Upper lobe of left lung (tissue), 6 donors: ENCODE data around the gene SNHG17. TPM values are rescaled to one million over a fixed set of nuclear protein-coding genes. Genes with fewer than 3 reads are reported as not detected.

Source experiments
- ATAC-seq, 2 donors: fragments of 200-7000 bp; cut with Tn5 transposase; one replicate each; pipeline ENCODE4 v1.9.1; 2022; ENCODE audit warnings: mild to moderate bottlenecking in 2 of 2, moderate library complexity in 2 of 2; ENCODE audit not compliant: low FRiP score in 2 of 2
- DNase-seq, 2 donors: peaks; one replicate each; pipeline ENCODE4 v3.0.0-alpha.2; 2019 to 2020
- H3K27ac ChIP-seq, 4 donors: fragments of 200-600 bp; sonication (generic); one replicate each; pipeline ENCODE4 v1.5.1; 2016 to 2019
- H3K27me3 ChIP-seq, 4 donors: fragments of 200-600 bp; sonication (generic); one replicate each; pipeline ENCODE4 v1.5.1; 2017 to 2019
- H3K36me3 ChIP-seq, 4 donors: fragments of 200-600 bp; sonication (generic); one replicate each; pipeline ENCODE4 v1.5.1; 2016 to 2019
- H3K4me1 ChIP-seq, 4 donors: fragments of 200-600 bp; sonication (generic); one replicate each; pipeline ENCODE4 v1.5.1; 2018 to 2019
- H3K4me3 ChIP-seq, 4 donors: fragments of 200-600 bp; sonication (generic); one replicate each; pipeline ENCODE4 v1.5.1; 2017 to 2019; ENCODE audit warnings: mild to moderate bottlenecking in 2 of 4, moderate library complexity in 1 of 4
- H3K9me3 ChIP-seq, 4 donors: fragments of 200-600 bp; sonication (generic); one replicate each; pipeline ENCODE4 v1.5.1; 2018 to 2019
- CTCF ChIP-seq, 6 experiments: fragments of 450-650 bp in 4 of 6; fragments of 200-600 bp in 2 of 6; sonication (generic) in 2 of 6; IDR thresholded peaks; one replicate each; pipeline ENCODE4 v1.5.1; 2016 to 2019; ENCODE audit warnings: antibody characterized with exemption in 6 of 6
- EP300 ChIP-seq, 4 donors: sonication (generic); formaldehyde crosslinking; IDR thresholded peaks; one replicate each; pipeline ENCODE4 v1.5.1; 2017; ENCODE audit warnings: antibody characterized with exemption in 4 of 4, control low read depth in 2 of 4
- POLR2A ChIP-seq, 4 donors: fragments of 450-650 bp; IDR thresholded peaks; one replicate each; pipeline ENCODE4 v1.5.1; 2016 to 2017; ENCODE audit warnings: antibody characterized with exemption in 4 of 4, mild to moderate bottlenecking in 2 of 4
- POLR2AphosphoS5 ChIP-seq, 2 donors: sonication (generic); formaldehyde crosslinking; IDR thresholded peaks; one replicate each; pipeline ENCODE4 v1.5.1; 2017; ENCODE audit warnings: antibody characterized with exemption in 2 of 2
- WGBS, 2 donors: methylation state at CpG; one replicate each; pipeline ENCODE4 v1.1.5; 2017 to 2018; 5-methylcytosine and 5-hydroxymethylcytosine counted together
- total RNA-seq, 6 donors: library from RNA; depleted of rRNA in 4 of 6; stranded (reverse); fragments of >200 nt in 4 of 6; gene quantifications; one replicate each; pipeline versions ENCODE4 v1.1.0 to v1.2.1, GENCODE V29; 2016 to 2021
- donor health status: DM: no; HTN: no; CAD: no; lungs with moderate emphysema.
- donor health status: DM: no; HTN: yes; CAD: no; lungs with severe emphysema.

Gene SNHG17
- total RNA-seq, 6 donors from 2014 or later, result 14.7 to 40.0 (median 20.3) TPM

DNA sequence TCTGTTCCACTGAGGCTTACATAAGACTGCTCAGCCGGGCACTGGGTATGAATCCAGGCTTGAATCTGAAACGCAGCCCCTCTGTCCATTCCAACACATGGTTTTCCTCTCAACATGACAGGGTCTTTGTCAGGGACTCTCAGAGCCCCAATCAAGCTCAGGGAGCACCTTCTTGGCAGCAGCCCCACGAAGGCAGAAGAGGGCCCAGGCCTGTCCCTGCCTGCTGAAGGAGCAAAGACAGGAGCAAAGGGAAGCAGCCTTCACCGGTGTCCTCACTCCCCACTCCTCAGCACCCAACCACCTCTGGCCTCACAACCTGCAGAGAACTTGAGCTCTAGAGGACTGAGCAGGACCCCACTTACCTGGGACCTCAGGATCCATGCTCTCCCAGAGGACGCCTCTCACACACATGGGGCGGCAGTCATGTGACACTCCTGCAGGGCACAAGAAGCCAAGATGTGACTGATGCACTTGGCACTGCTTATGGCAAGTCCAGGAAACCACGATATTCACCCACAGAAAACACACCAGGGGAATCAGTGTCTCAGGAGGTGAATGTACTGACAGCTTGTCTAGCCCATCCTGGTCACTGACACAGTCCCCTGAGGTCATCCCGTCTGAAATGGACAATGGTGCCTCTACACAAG is 4.3 kb downstream of the SNHG17 start:
- Histone ChIP-seq H3K27ac (no peak overlapping the region), H3K36me3 (peaks cover 44 to 85% (median 75%) of the 10 kb centered on the region in 4 donors), H3K9me3 (no peaks in the 10 kb centered on the region), H3K4me1 (peaks cover 13 to 31% (median 16%) of the 10 kb centered on the region in 4 donors), H3K4me3 (no peak overlapping the region), H3K27me3 (no peaks in the 10 kb centered on the region)
- DNase-seq, result no peak
- TF ChIP-seq POLR2A (IDR thresholded peaks at IDR 0.05), result no peak
- no peak for TF ChIP-seq POLR2AphosphoS5 (IDR thresholded peaks at IDR 0.05)
- TF ChIP-seq CTCF (IDR thresholded peaks at IDR 0.05), result no peak
- no peak for TF ChIP-seq EP300 (IDR thresholded peaks at IDR 0.05)
- no peak for ATAC-seq
- 88 to 90% methylated on average over 7 to 8 of the region's 8 CpGs for WGBS, 2 donors

DNA sequence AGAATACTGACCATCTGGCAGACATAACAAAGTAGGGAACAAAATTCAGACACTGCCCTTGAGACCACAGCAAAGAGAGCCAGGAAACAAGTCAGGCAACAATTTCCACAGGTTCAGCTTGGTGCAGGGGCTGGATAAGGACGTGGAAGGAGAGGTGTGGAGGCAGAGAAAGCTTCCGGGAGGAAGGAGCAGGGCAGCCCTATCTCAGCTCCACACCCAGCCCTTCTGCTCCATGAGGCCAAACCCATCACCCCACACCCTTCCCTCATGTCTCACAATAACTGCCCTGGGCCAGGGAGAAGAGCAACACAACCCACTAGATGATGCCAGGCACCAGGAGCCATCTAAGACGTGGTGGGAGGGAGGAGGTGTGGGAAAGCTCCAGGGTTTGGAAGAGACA is 5.8 kb downstream of the SNHG17 start:
- peaks cover 11 to 24% (median 13%) of the 10 kb centered on the region in 4 donors for H3K4me1 ChIP-seq
- DNase-seq (no peak), ATAC-seq (no peak)
- no peak overlapping the region for H3K27ac ChIP-seq
- no peak overlapping the region for H3K4me3 ChIP-seq
- no peaks in the 10 kb centered on the region for H3K9me3 ChIP-seq
- TF ChIP-seq EP300 (IDR thresholded peaks at IDR 0.05) (no peak), POLR2A (IDR thresholded peaks at IDR 0.05) (no peak), POLR2AphosphoS5 (IDR thresholded peaks at IDR 0.05) (no peak), CTCF (IDR thresholded peaks at IDR 0.05) (no peak)
- 87 to 88% methylated on average over 3 of the region's 3 CpGs for WGBS, 2 donors
- H3K36me3 ChIP-seq, result peaks cover 47 to 100% (median 90%) of the 10 kb centered on the region in 4 donors
- no peaks in the 10 kb centered on the region for H3K27me3 ChIP-seq

DNA sequence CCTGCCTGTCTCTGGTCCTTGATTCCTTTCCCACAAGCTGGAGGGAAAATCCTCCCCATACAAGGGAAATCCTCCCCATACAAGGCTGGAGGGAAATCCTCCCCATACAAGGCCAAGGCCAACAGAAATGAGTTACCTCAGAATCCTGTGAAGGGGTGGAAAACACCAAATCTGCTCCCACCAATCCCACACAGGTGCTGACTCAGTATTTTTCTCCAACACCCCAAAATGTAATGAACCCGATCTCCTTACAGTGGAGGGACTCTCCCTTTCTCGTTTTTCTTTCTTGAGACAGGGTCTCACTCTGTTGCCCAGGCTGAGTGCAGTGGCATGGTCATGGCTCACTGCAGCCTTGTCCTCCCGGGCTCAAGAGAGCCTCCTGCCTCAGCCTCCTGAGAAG is 6.3 kb downstream of the SNHG17 start:
- Histone ChIP-seq H3K4me3 (no peak overlapping the region), H3K4me1 (peaks cover 6 to 19% (median 8%) of the 10 kb centered on the region in 4 donors), H3K9me3 (no peaks in the 10 kb centered on the region), H3K27ac (no peak overlapping the region), H3K36me3 (peaks cover 47 to 100% (median 92%) of the 10 kb centered on the region in 4 donors), H3K27me3 (no peaks in the 10 kb centered on the region)
- ATAC-seq, result no peak
- DNase-seq, result no peak
- 85 to 93% methylated on average over 3 of the region's 3 CpGs for WGBS, 2 donors
- TF ChIP-seq EP300 (IDR thresholded peaks at IDR 0.05), result no peak
- TF ChIP-seq CTCF (IDR thresholded peaks at IDR 0.05), result no peak
- TF ChIP-seq POLR2AphosphoS5 (IDR thresholded peaks at IDR 0.05), result no peak
- TF ChIP-seq POLR2A (IDR thresholded peaks at IDR 0.05), result no peak

GRCh38 chr20:38427655-38428023 is 7.5 kb downstream of the SNHG17 start:
- WGBS, 2 donors, result 90 to 91% methylated on average over 5 of the region's 5 CpGs
- H3K36me3 ChIP-seq, result peaks cover 47 to 100% (median 89%) of the 10 kb centered on the region in 4 donors

More at GRCh38 chr20:38427655-38428023, 7.5 kb downstream of the SNHG17 start:
- peaks cover 0 to 7% (median under 1%) of the 10 kb centered on the region in 4 donors for H3K4me1 ChIP-seq
- DNase-seq, result no peak
- H3K27me3 ChIP-seq, result no peaks in the 10 kb centered on the region
- H3K9me3 ChIP-seq, result no peaks in the 10 kb centered on the region
- H3K27ac ChIP-seq, result no peak overlapping the region
- no peak for ATAC-seq
- no peak overlapping the region for H3K4me3 ChIP-seq
- TF ChIP-seq CTCF (IDR thresholded peaks at IDR 0.05), result no peak
- TF ChIP-seq EP300 (IDR thresholded peaks at IDR 0.05), result no peak
- TF ChIP-seq POLR2A (IDR thresholded peaks at IDR 0.05), result no peak
- no peak for TF ChIP-seq POLR2AphosphoS5 (IDR thresholded peaks at IDR 0.05)
